PC-3 (cell line): ENCODE data around the gene ARHGEF3. TPM values are rescaled to one million over a fixed set of nuclear protein-coding genes. Genes with fewer than 3 reads are reported as not detected.

Experiments used
- ATAC-seq: fragments of 200-7000 bp; cut with Tn5 transposase; 2 replicates; pipeline ENCODE4 v1.9.1; 2020; ENCODE audit warnings: mild to moderate bottlenecking, moderate library complexity
- BruUV-seq: library from RNA; stranded (reverse); fragments of 400-500 nt; replicated peaks from 2 replicates; lab custom pipeline; 2021; lab: Mats Ljungman, UMichigan
- CTCF ChIA-PET: fragments of 300-600 bp; sonication (Branson Sonifier 250); formaldehyde crosslinking; loops from one replicate; lab custom pipeline; 2022; ENCODE audit warnings: antibody characterized with exemption; lab: Charles Lee
- POLR2A ChIA-PET: fragments of 300-600 bp; sonication (Branson Sonifier 250); formaldehyde crosslinking; loops from one replicate; lab custom pipeline; 2022; ENCODE audit warnings: antibody characterized with exemption; ENCODE audit not compliant: unreplicated experiment; lab: Charles Lee
- DNase-seq: peaks from one replicate; pipeline ENCODE4 v3.0.0-alpha.2; 2015
- H2AFZ ChIP-seq: fragments of 300-600 bp; sonication (generic); 2 replicates; pipeline ENCODE4 v1.6.0; 2016; ENCODE audit warnings: antibody characterized with exemption, low read length
- H3F3A ChIP-seq: fragments of 300-600 bp; sonication (generic); one replicate; pipeline ENCODE4 v1.6.0; 2017; ENCODE audit warnings: antibody characterized with exemption, low read length, control low read depth, mild to moderate bottlenecking; ENCODE audit not compliant: unreplicated experiment
- H3K27ac ChIP-seq: fragments of 300-600 bp; sonication (generic); 2 replicates; pipeline ENCODE4 v1.5.1; 2016; ENCODE audit warnings: mild to moderate bottlenecking, low read length
- H3K27me3 ChIP-seq: fragments of 300-600 bp; sonication (generic); 2 replicates; pipeline ENCODE4 v1.6.1; 2016; ENCODE audit warnings: low read length, mixed read lengths
- H3K36me3 ChIP-seq: fragments of 300-600 bp; sonication (generic); 2 replicates; pipeline ENCODE4 v1.6.1; 2016; ENCODE audit warnings: low read depth, mixed run types, low read length, mixed read lengths
- H3K4me1 ChIP-seq: fragments of 300-600 bp; sonication (generic); 2 replicates; pipeline ENCODE4 v1.5.1; 2016; ENCODE audit warnings: low read length; ENCODE audit not compliant: insufficient read depth
- H3K4me2 ChIP-seq: fragments of 300-600 bp; sonication (generic); 2 replicates; pipeline ENCODE4 v1.6.0; 2016; ENCODE audit warnings: low read length
- H3K4me3 ChIP-seq: fragments of 300-600 bp; sonication (generic); 2 replicates; pipeline ENCODE4 v1.5.1; 2016; ENCODE audit warnings: mild to moderate bottlenecking, low read length, mixed read lengths
- H3K79me2 ChIP-seq: fragments of 300-600 bp; sonication (generic); 2 replicates; pipeline ENCODE4 v1.6.1; 2017; ENCODE audit warnings: low read length, mixed read lengths
- H3K9ac ChIP-seq: fragments of 300-600 bp; sonication (generic); 2 replicates; pipeline ENCODE4 v1.6.0; 2016; ENCODE audit warnings: mild to moderate bottlenecking, low read length
- H3K9me2 ChIP-seq: fragments of 300-600 bp; sonication (generic); replicated peaks from 2 replicates; pipeline ENCODE4 v1.6.1; 2016; ENCODE audit warnings: mixed run types, low read length, mixed read lengths
- H3K9me3 ChIP-seq: fragments of 300-600 bp; sonication (generic); 2 replicates; pipeline ENCODE4 v1.6.1; 2016; ENCODE audit warnings: low read length, mixed read lengths
- H4K20me1 ChIP-seq: fragments of 300-600 bp; sonication (generic); 2 replicates; pipeline ENCODE4 v1.6.1; 2016; ENCODE audit warnings: low read length, mixed read lengths
- CTCF ChIP-seq: fragments of 300-600 bp; sonication (generic); conservative IDR thresholded peaks from 2 replicates; pipeline ENCODE4 v1.5.1; 2017; ENCODE audit warnings: antibody characterized with exemption, low read depth, mild to moderate bottlenecking, low read length
- EZH2 ChIP-seq: fragments of 300-600 bp; sonication (generic); IDR thresholded peaks from one replicate; pipeline ENCODE4 v1.6.1; 2017; ENCODE audit warnings: antibody characterized with exemption, mild to moderate bottlenecking, low read length; ENCODE audit not compliant: unreplicated experiment
- EZH2phosphoT487 ChIP-seq: fragments of 300-600 bp; sonication (generic); IDR thresholded peaks from 2 replicates; pipeline ENCODE4 v1.6.1; 2018; ENCODE audit warnings: mild to moderate bottlenecking, antibody characterized with exemption, low read length, borderline replicate concordance
- intact Hi-C: fragments of 100-400 bp; cut with micrococcal nuclease; formaldehyde crosslinking; loops from 2 replicates; pipeline ENCODE4 v1.9.0; 2023
- total RNA-seq: library from RNA; depleted of rRNA; stranded (reverse); fragments of >200 nt; gene quantifications from 2 replicates; pipeline ENCODE4 v1.2.3, GENCODE V29; 2014

ARHGEF3 gene
- total RNA-seq, 1 experiment from 2014 or later: 8.7 TPM

GRCh38 chr3:56763233-56763632, 38.5 kb downstream of the ARHGEF3 start:
- H3K9me2 ChIP-seq: no peaks in the 10 kb centered on the region
- no peaks in the 10 kb centered on the region for H3K9me3 ChIP-seq
- H2AFZ ChIP-seq: no peak overlapping the region
- intact Hi-C loops: no loop called here
- peaks cover 8% of the 10 kb centered on the region for H3K4me1 ChIP-seq
- TF ChIP-seq EZH2: no peak
- no peak for TF ChIP-seq CTCF
- no peak for TF ChIP-seq EZH2phosphoT487
- no peaks in the 10 kb centered on the region for H3K27me3 ChIP-seq
- H4K20me1 ChIP-seq: no peaks in the 10 kb centered on the region
- H3K4me3 ChIP-seq: no peak overlapping the region
- BruUV-seq: no TSS peak
- CTCF ChIA-PET: no interaction called here
- no peaks in the 10 kb centered on the region for H3F3A ChIP-seq
- no peak for ATAC-seq
- no peak overlapping the region for H3K27ac ChIP-seq
- H3K9ac ChIP-seq: no peak overlapping the region
- no peaks in the 10 kb centered on the region for H3K36me3 ChIP-seq
- no peak overlapping the region for H3K4me2 ChIP-seq
- no peak for DNase-seq
- POLR2A ChIA-PET: no interaction called here
- no peaks in the 10 kb centered on the region for H3K79me2 ChIP-seq

GRCh38 chr3:56762718-56763117, 39.0 kb downstream of the ARHGEF3 start:
- TF ChIP-seq EZH2 (no peak), CTCF (no peak), EZH2phosphoT487 (no peak)
- no peak overlapping the region for H3K27ac ChIP-seq
- no peak overlapping the region for H3K4me3 ChIP-seq
- no peaks in the 10 kb centered on the region for H3K79me2 ChIP-seq
- H3K4me1 ChIP-seq: peaks cover 10% of the 10 kb centered on the region
- H2AFZ ChIP-seq: no peak overlapping the region
- ChIA-PET POLR2A (no interaction called here), CTCF (no interaction called here)
- H3F3A ChIP-seq: no peaks in the 10 kb centered on the region
- H3K36me3 ChIP-seq: no peaks in the 10 kb centered on the region
- BruUV-seq: no TSS peak
- no peaks in the 10 kb centered on the region for H3K27me3 ChIP-seq
- ATAC-seq (no peak), DNase-seq (no peak)
- intact Hi-C loops: no loop called here
- no peak overlapping the region for H3K9ac ChIP-seq
- no peak overlapping the region for H3K4me2 ChIP-seq
- no peaks in the 10 kb centered on the region for H4K20me1 ChIP-seq
- no peaks in the 10 kb centered on the region for H3K9me3 ChIP-seq
- no peaks in the 10 kb centered on the region for H3K9me2 ChIP-seq

GRCh38 chr3:56761887-56762651, 39.7 kb downstream of the ARHGEF3 start:
- BruUV-seq: no TSS peak
- peaks cover 10% of the 10 kb centered on the region for H3K4me1 ChIP-seq
- no peak overlapping the region for H2AFZ ChIP-seq
- no peak overlapping the region for H3K27ac ChIP-seq
- no peak overlapping the region for H3K4me2 ChIP-seq
- H3K9me3 ChIP-seq: no peaks in the 10 kb centered on the region
- no peaks in the 10 kb centered on the region for H3K9me2 ChIP-seq
- H3K9ac ChIP-seq: no peak overlapping the region
- intact Hi-C loops: no loop called here
- DNase-seq (no peak), ATAC-seq (no peak)
- no peaks in the 10 kb centered on the region for H3K36me3 ChIP-seq
- TF ChIP-seq EZH2: no peak
- TF ChIP-seq CTCF: no peak
- no peak for TF ChIP-seq EZH2phosphoT487
- H3K4me3 ChIP-seq: no peak overlapping the region
- no peaks in the 10 kb centered on the region for H3K27me3 ChIP-seq
- no peaks in the 10 kb centered on the region for H4K20me1 ChIP-seq
- ChIA-PET CTCF (no interaction called here), POLR2A (no interaction called here)
- no peaks in the 10 kb centered on the region for H3K79me2 ChIP-seq
- no peaks in the 10 kb centered on the region for H3F3A ChIP-seq
